Measurements from ENCODE around the gene APELA. TPM values are rescaled to one million over a fixed set of nuclear protein-coding genes. Genes with fewer than 3 reads are reported as not detected.

The APELA gene
- total and polyA plus RNA-seq, 2 donors (not counting 1 experiment from before 2014, with no cell fraction given), result not detected

- no peak overlapping the region for H3K4me3 ChIP-seq (replicated peaks in 1 of 4; ENCODE audit: control extremely low read depth in 1 of 4, insufficient read depth in 1 of 4, low read depth in 3 of 4, low read length in 4 of 4)
- H3K9me3 ChIP-seq (ENCODE audit: control insufficient read depth, insufficient read depth, low read depth, low read length), result no peaks in the 10 kb centered on the region
- no peak for DNase-seq (ENCODE audit: low read depth in 2 of 2)
- TF ChIP-seq EZH2 (IDR thresholded peaks at IDR 0.05; ENCODE audit: low read length, missing control alignments) (no peak), CTCF (conservative IDR thresholded peaks at IDR 0.05 in 1 of 2, IDR thresholded peaks at IDR 0.05 in 1 of 2; ENCODE audit: low read depth in 1 of 2, low read length in 2 of 2) (no peak)
- no peaks in the 10 kb centered on the region for H3K79me2 ChIP-seq (ENCODE audit: control insufficient read depth, insufficient read depth, low read length)
- H3K9ac ChIP-seq (ENCODE audit: insufficient read depth, low read length), result no peak overlapping the region
- no peaks in the 10 kb centered on the region for H3K4me1 ChIP-seq (ENCODE audit: control insufficient read depth, extremely low read depth, insufficient read depth, low read length)
- no peak overlapping the region for H2AFZ ChIP-seq (ENCODE audit: low read length)
- H4K20me1 ChIP-seq (ENCODE audit: control insufficient read depth, extremely low read depth, insufficient read depth, low read length), result no peaks in the 10 kb centered on the region
- H3K36me3 ChIP-seq (ENCODE audit: control insufficient read depth, insufficient read depth, low read length), result no peaks in the 10 kb centered on the region
- H3K27me3 ChIP-seq (ENCODE audit: control insufficient read depth, insufficient read depth, low read length), result no peaks in the 10 kb centered on the region
- no peak overlapping the region for H3K27ac ChIP-seq (ENCODE audit: insufficient read depth, low read length)
- no peak overlapping the region for H3K4me2 ChIP-seq (ENCODE audit: extremely low read depth, insufficient read depth, low read length)
Measured at GRCh38 chr4:164866817-164867490, 10.0 kb upstream of the APELA start.

GRCh38 chr4:164871673-164872072 lies 5.3 kb upstream of the APELA start:
- Histone ChIP-seq H2AFZ (ENCODE audit: low read length) (no peak overlapping the region), H3K9me3 (ENCODE audit: control insufficient read depth, insufficient read depth, low read depth, low read length) (no peaks in the 10 kb centered on the region), H3K4me3 (replicated peaks in 1 of 4; ENCODE audit: control extremely low read depth in 1 of 4, insufficient read depth in 1 of 4, low read depth in 3 of 4, low read length in 4 of 4) (no peak overlapping the region), H3K27ac (ENCODE audit: insufficient read depth, low read length) (no peak overlapping the region), H3K4me1 (ENCODE audit: control insufficient read depth, extremely low read depth, insufficient read depth, low read length) (no peaks in the 10 kb centered on the region), H3K4me2 (ENCODE audit: extremely low read depth, insufficient read depth, low read length) (no peak overlapping the region), H3K79me2 (ENCODE audit: control insufficient read depth, insufficient read depth, low read length) (no peaks in the 10 kb centered on the region), H3K36me3 (ENCODE audit: control insufficient read depth, insufficient read depth, low read length) (no peaks in the 10 kb centered on the region), H3K27me3 (ENCODE audit: control insufficient read depth, insufficient read depth, low read length) (no peaks in the 10 kb centered on the region), H3K9ac (ENCODE audit: insufficient read depth, low read length) (no peak overlapping the region), H4K20me1 (ENCODE audit: control insufficient read depth, extremely low read depth, insufficient read depth, low read length) (no peaks in the 10 kb centered on the region)
- no peak for DNase-seq (ENCODE audit: low read depth in 2 of 2)
- TF ChIP-seq CTCF (conservative IDR thresholded peaks at IDR 0.05 in 1 of 2, IDR thresholded peaks at IDR 0.05 in 1 of 2; ENCODE audit: low read depth in 1 of 2, low read length in 2 of 2) (no peak), EZH2 (IDR thresholded peaks at IDR 0.05; ENCODE audit: low read length, missing control alignments) (no peak)

- Histone ChIP-seq H3K9me3 (ENCODE audit: control insufficient read depth, insufficient read depth, low read depth, low read length) (no peaks in the 10 kb centered on the region), H3K4me1 (ENCODE audit: control insufficient read depth, extremely low read depth, insufficient read depth, low read length) (no peaks in the 10 kb centered on the region), H3K79me2 (ENCODE audit: control insufficient read depth, insufficient read depth, low read length) (no peaks in the 10 kb centered on the region), H4K20me1 (ENCODE audit: control insufficient read depth, extremely low read depth, insufficient read depth, low read length) (no peaks in the 10 kb centered on the region), H3K9ac (ENCODE audit: insufficient read depth, low read length) (no peak overlapping the region), H3K27ac (ENCODE audit: insufficient read depth, low read length) (no peak overlapping the region), H3K27me3 (ENCODE audit: control insufficient read depth, insufficient read depth, low read length) (no peaks in the 10 kb centered on the region), H3K4me2 (ENCODE audit: extremely low read depth, insufficient read depth, low read length) (no peak overlapping the region), H3K36me3 (ENCODE audit: control insufficient read depth, insufficient read depth, low read length) (no peaks in the 10 kb centered on the region), H2AFZ (ENCODE audit: low read length) (no peak overlapping the region), H3K4me3 (replicated peaks in 1 of 4; ENCODE audit: control extremely low read depth in 1 of 4, insufficient read depth in 1 of 4, low read depth in 3 of 4, low read length in 4 of 4) (no peak overlapping the region)
- no peak for DNase-seq (ENCODE audit: low read depth in 2 of 2)
- TF ChIP-seq CTCF (conservative IDR thresholded peaks at IDR 0.05 in 1 of 2, IDR thresholded peaks at IDR 0.05 in 1 of 2; ENCODE audit: low read depth in 1 of 2, low read length in 2 of 2) (no peak), EZH2 (IDR thresholded peaks at IDR 0.05; ENCODE audit: low read length, missing control alignments) (no peak)
Measured at GRCh38 chr4:164872481-164872880, 4.5 kb upstream of the APELA start.

Data from fibroblast of lung (primary cell).